Keratinocyte (primary cell): ENCODE results near the gene RNF225.
A peak's percentile ranks its signal among the peaks of the same experiment; 100 is the strongest.

Source experiments
- CTCF ChIP-seq, 3 experiments: IDR thresholded peaks in 1 of 3; conservative IDR thresholded peaks in 1 of 3; optimal IDR thresholded peaks in 1 of 3; 2 replicates in 2 of 3; 3 replicates in 1 of 3; pipeline versions ENCODE3 to v1.5.1; 2011; ENCODE audit warnings: low read length in 3 of 3, mild to moderate bottlenecking in 3 of 3, moderate library complexity in 2 of 3, control low read depth in 1 of 3, inconsistent platforms in 1 of 3; ENCODE audit not compliant: insufficient read depth in 2 of 3; ENCODE audit errors: extremely low read depth in 1 of 3
- EZH2 ChIP-seq: IDR thresholded peaks from one replicate; pipeline ENCODE4 v1.6.1; 2012; ENCODE audit warnings: inconsistent platforms, mild to moderate bottlenecking, low read length, moderate library complexity

DNA sequence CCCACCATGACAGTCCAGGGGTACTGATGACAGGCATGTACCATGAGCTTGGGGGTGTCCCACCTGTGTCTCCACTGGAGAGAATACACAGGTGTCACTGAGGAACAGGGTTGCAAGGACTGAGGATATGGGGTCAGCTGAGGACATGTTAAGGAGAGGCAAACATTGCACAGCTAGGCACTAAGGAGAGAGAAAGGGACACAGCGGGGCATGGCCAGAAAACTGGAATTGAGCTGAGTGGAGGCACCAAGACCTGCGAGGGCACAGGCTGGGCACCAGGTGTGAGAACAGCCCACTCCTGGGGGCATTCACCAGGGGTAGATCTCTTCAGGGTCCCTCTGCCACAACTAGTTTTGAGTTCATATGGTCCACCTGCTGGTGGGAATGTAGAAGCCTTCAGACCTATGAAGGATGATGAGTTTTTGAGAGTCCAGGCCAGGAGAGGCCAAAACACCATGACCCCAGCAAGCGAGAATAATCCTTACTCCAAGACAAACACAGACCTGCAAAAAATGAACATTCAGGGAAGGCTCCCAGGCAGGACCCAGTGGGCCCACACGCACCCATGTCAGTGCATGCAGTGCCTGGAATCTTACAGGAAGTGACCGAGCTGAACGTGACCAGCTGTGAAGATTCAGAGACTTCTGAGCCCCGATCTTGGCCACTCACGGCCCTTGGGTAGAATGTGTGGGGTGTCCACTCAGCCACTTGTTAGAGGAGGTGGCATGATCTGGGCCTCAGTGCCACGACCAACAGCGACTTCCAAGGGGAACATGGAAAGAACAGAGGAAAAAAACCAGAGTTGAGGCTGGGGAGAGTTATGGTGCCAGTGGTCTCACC lies 11.6 kb downstream of the RNF225 start:
- TF ChIP-seq CTCF (optimal IDR thresholded peaks at IDR 0.05 in 1 of 3, IDR thresholded peaks at IDR 0.05 in 1 of 3, conservative IDR thresholded peaks at IDR 0.05 in 1 of 3; ENCODE audit: extremely low read depth in 1 of 3, insufficient read depth in 2 of 3, low read length in 3 of 3) (peak; percentile 38 to 58 (median 53)), EZH2 (no peak)
